Heart left ventricle (tissue), 16 donors: ENCODE data around the gene SLC16A5. TPM values are rescaled to one million over a fixed set of nuclear protein-coding genes. Genes with fewer than 3 reads are reported as not detected.
A peak's percentile ranks its signal among the peaks of the same experiment; 100 is the strongest.

Experiments
- ATAC-seq, 4 donors: fragments of 200-7000 bp; cut with Tn5 transposase; one replicate each; pipeline ENCODE4 v1.9.1; 2020 to 2022; ENCODE audit warnings: moderate library complexity in 4 of 4, mild to moderate bottlenecking in 3 of 4, moderate number of reproducible peaks in 1 of 4
- DNase-seq, 5 donors: peaks; one replicate each; pipeline ENCODE4 v3.0.0-alpha.2; 2020
- H3K27ac ChIP-seq, 12 donors: fragments of 200-600 bp; sonication (generic) in 4 of 12; one replicate each; pipeline versions ENCODE4 v1.5.0 to v1.8.0; 2016 to 2022; ENCODE audit warnings: mild to moderate bottlenecking in 2 of 12
- H3K27me3 ChIP-seq, 9 donors: fragments of 200-600 bp; sonication (generic) in 2 of 9; one replicate each; pipeline versions ENCODE4 v1.5.1 to v1.8.0; 2016 to 2022; ENCODE audit warnings: mild to moderate bottlenecking in 3 of 9
- H3K36me3 ChIP-seq, 9 donors: fragments of 200-600 bp; sonication (generic) in 2 of 9; one replicate each; pipeline versions ENCODE4 v1.5.0 to v1.8.0; 2018 to 2022; ENCODE audit warnings: mild to moderate bottlenecking in 2 of 9
- H3K4me1 ChIP-seq, 12 donors: fragments of 200-600 bp; sonication (generic) in 4 of 12; one replicate each; pipeline versions ENCODE4 v1.5.0 to v1.8.0; 2016 to 2022; ENCODE audit warnings: mild to moderate bottlenecking in 3 of 12
- H3K4me3 ChIP-seq, 12 donors: fragments of 200-600 bp; sonication (generic) in 4 of 12; one replicate each; pipeline versions ENCODE4 v1.5.0 to v1.8.0; 2017 to 2022; ENCODE audit warnings: mild to moderate bottlenecking in 9 of 12, moderate library complexity in 4 of 12
- H3K9me3 ChIP-seq, 12 donors: fragments of 200-600 bp; sonication (generic) in 4 of 12; one replicate each; pipeline versions ENCODE4 v1.5.0 to v1.8.0; 2016 to 2022; ENCODE audit warnings: mild to moderate bottlenecking in 1 of 12
- POLR2A ChIP-seq, 2 donors: fragments of 450-650 bp; IDR thresholded peaks; one replicate each; pipeline ENCODE4 v1.6.1; 2017; ENCODE audit warnings: antibody characterized with exemption in 2 of 2, mild to moderate bottlenecking in 2 of 2, moderate library complexity in 2 of 2
- WGBS, 4 donors: extraction: QIAGEN DNeasy Blood & Tissue Kit in 2 of 4; methylation state at CpG; one replicate each; pipeline versions ENCODE4 v1.1.5 to v1.1.7; 2013 to 2018; 5-methylcytosine and 5-hydroxymethylcytosine counted together
- intact Hi-C, 10 donors: fragments of 100-400 bp; cut with DNase I; formaldehyde crosslinking; loops; one replicate each; pipeline versions ENCODE4 v1.11.1 to v1.14.2; 2022
- polyA plus RNA-seq, 2 donors: library from polyadenylated mRNA; stranded (reverse); fragments of 200-250 nt; gene quantifications; one replicate each; pipeline ENCODE4 v1.2.3, GENCODE V29; 2013
- total RNA-seq, 9 donors: library from RNA; depleted of rRNA in 2 of 9; stranded (reverse); fragments of >200 nt in 2 of 9; fragmentation: NEBNext Ultra II Directional in 3 of 9; extraction: Animal tissue kit (Norgen Biotek cat#: 25700) in 3 of 9; gene quantifications; one replicate each; pipeline versions ENCODE4 v1.1.0 to v1.2.4, GENCODE V29; 2016 to 2023
- TF ChIP-seq, protein P1 (sequence below), 12 donors: fragments of 200-600 bp; sonication (generic) in 4 of 12; IDR thresholded peaks; one replicate each; pipeline versions ENCODE4 v1.5.0 to v1.8.0; 2018 to 2022; ENCODE audit warnings: antibody characterized with exemption in 12 of 12, mild to moderate bottlenecking in 5 of 12
- donor health status: ischemic (EF 13 %, LVEDD 7.1; RV severe dilation, severe dysfunction).
- donor health status: healthy with polysubstance abuse.
- donor health status: DM: no; HTN: yes; CAD: no.
- donor health status: DM: no; HTN: no; CAD: no.
- donor health status: ischemic (EF 25% LVEDD 6.9; RV normal size, moderate dysfunction).
- donor health status: ischemic (EF 25% LVEDD 5.7; RV mildly dilated, moderate dysfunction).
- donor health status: healthy.
- donor health status: DM: yes; HTN: yes; CAD: no.
- donor health status: ischemic (EF 35%, LVEDD 5.7; RV mildly dilated, moderate dysfunction).
- donor health status: nonischemic (EF 11% LVEDD 7.7; RV severe dilation, severe dysfunction).
- donor health status: DM: yes; HTN: yes; CAD: no.
- donor health status: PGD.
- donor health status: ischemic (EF 29% LVEDD 5.4; RV normal size, mild dysfunction).
- donor health status: nonischemic (EF 23%, LVEDD 6.1; RV moderate dilation, normal function).

The SLC16A5 gene
- total and polyA plus RNA-seq, 11 donors = 4.3 to 23.3 (median 10.9) TPM

DNA sequence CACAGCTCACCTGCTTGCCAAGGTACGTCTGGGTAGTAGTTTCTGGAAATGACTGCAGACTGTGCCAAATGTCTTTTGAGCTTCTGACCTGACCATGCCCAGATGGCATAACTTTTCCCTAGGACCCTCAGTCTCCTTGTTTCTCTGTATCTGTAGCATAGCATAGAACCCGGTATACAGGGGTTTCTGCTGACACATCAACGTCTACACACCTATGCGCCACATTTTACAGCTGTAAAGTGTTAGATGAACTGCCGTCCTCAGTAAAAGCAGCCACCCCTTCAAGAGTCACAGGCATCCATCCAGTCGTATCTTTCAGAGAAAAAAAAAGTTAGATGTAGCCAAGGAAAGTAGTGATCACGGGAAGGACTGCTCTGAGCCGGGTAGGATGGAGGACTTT is 23.3 kb upstream of the SLC16A5 start:
- no peaks in the 10 kb centered on the region for H3K27me3 ChIP-seq
- no peak overlapping the region for H3K4me3 ChIP-seq
- peaks cover 0 to 55% (median 51%) of the 10 kb centered on the region in 9 donors for H3K36me3 ChIP-seq
- 86 to 89% (median 86%) methylated on average over 8 of the region's 8 CpGs for WGBS, 4 donors
- H3K9me3 ChIP-seq = no peaks in the 10 kb centered on the region
- intact Hi-C loops = loop anchor here in 6 of 10 donors (5.0 to 10.0 kb wide), 4 partner anchors 38 to 140 kb away; partner anchors contain the start of genes NUP85 (in 3 of the 6) and ARMC7 (in 1 of the 6)
- DNase-seq = no peak
- H3K4me1 ChIP-seq = peaks cover 0 to 16% (median 10%) of the 10 kb centered on the region in 12 donors
- TF ChIP-seq, protein P1, sequence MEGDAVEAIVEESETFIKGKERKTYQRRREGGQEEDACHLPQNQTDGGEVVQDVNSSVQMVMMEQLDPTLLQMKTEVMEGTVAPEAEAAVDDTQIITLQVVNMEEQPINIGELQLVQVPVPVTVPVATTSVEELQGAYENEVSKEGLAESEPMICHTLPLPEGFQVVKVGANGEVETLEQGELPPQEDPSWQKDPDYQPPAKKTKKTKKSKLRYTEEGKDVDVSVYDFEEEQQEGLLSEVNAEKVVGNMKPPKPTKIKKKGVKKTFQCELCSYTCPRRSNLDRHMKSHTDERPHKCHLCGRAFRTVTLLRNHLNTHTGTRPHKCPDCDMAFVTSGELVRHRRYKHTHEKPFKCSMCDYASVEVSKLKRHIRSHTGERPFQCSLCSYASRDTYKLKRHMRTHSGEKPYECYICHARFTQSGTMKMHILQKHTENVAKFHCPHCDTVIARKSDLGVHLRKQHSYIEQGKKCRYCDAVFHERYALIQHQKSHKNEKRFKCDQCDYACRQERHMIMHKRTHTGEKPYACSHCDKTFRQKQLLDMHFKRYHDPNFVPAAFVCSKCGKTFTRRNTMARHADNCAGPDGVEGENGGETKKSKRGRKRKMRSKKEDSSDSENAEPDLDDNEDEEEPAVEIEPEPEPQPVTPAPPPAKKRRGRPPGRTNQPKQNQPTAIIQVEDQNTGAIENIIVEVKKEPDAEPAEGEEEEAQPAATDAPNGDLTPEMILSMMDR (IDR thresholded peaks at IDR 0.05) = no peak
- TF ChIP-seq POLR2A (IDR thresholded peaks at IDR 0.05) = no peak
- no peak overlapping the region for H3K27ac ChIP-seq
- ATAC-seq = no peak

DNA sequence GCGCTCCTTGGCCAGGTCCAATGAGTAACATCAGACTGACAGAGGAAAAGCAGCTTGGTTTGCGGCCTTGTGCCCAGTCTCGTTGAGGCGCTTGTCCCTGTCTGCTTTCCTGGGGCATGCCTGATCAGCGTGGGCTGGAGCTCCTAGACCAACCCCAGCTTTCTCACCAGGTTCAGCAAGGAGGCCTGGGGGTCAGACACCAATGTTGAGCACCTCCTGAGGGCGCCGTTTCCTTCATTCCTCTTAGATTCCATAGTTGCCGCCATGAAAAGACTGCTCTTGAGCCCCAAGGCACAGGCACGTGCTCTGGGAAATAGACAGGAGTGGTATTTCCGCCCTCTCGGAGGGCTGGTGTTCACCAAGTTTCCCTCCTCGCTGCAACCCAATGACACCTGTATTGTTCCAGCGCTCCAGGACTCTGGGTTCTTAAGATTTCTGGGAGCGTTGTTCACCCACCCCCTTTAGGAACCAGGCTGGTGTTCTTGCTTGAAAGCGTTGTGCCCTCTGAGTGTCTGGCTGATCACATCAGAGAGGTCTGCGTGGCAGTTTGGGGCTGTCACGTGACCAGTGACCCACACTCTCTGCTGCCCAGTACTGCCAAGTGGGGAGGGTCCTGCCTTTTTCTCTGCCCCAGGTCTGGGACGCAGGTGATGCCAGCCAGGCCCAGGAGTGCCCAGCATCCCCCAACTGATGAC is 22.7 kb upstream of the SLC16A5 start:
- Histone ChIP-seq H3K4me1 (peaks cover 0 to 12% (median 5%) of the 10 kb centered on the region in 12 donors), H3K4me3 (no peak overlapping the region), H3K27me3 (no peaks in the 10 kb centered on the region), H3K9me3 (no peaks in the 10 kb centered on the region), H3K27ac (no peak overlapping the region), H3K36me3 (peaks cover 0 to 54% (median 49%) of the 10 kb centered on the region in 9 donors)
- ATAC-seq (no peak), DNase-seq (no peak)
- WGBS, 4 donors = 92 to 95% (median 93%) methylated on average over 18 of the region's 18 CpGs
- TF ChIP-seq POLR2A (IDR thresholded peaks at IDR 0.05) = no peak
- TF ChIP-seq, protein P1 (IDR thresholded peaks at IDR 0.05) = no peak
- intact Hi-C loops = loop anchor here in 6 of 10 donors (5.0 to 10.0 kb wide), 4 partner anchors 37 to 140 kb away; partner anchors contain the start of genes NUP85 (in 3 of the 6) and ARMC7 (in 1 of the 6)

DNA sequence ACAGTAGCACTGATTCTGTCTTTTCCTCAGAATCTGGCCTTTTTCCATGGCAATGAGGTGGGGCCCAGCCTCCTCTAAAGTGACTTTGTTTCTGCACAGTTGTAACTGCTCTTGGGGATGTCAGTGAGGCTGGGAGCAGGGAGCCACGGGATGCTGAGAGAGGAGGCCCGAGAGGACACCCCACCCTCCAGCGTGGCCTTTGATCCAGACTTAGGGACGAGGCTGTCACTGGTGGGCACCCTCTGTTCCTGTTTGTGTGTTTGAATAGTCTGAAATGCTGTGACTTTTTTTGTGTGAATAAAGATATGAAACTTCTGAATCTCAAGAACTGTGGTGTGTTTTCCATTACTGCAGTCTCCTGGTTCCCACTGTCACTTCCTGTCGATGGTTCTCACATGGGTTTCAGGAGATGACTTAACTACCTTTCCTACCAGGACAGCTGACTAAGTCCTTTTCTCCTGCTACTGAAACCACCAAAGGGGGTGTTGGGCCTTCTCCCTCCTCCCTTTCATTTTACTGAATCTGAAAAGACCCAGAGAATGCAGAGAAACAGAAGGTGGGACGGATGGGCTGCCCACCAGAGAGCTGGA is 22.1 kb upstream of the SLC16A5 start:
- Histone ChIP-seq H3K36me3 (peaks cover 0 to 47% (median 46%) of the 10 kb centered on the region in 9 donors), H3K27ac (no peak overlapping the region), H3K4me1 (peaks cover 0 to 6% (median 0%) of the 10 kb centered on the region in 12 donors), H3K4me3 (no peak overlapping the region), H3K27me3 (no peaks in the 10 kb centered on the region), H3K9me3 (no peaks in the 10 kb centered on the region)
- intact Hi-C loops = loop anchor here in 3 of 10 donors (10.0 kb wide), 1 partner anchor 139 kb away; the partner anchor contains the start of gene NUP85 (in 3 of the 3)
- ATAC-seq = peak in 1 of 4 donors; percentile 25
- TF ChIP-seq POLR2A (IDR thresholded peaks at IDR 0.05) = no peak
- TF ChIP-seq, protein P1 (IDR thresholded peaks at IDR 0.05) = no peak
- no peak for DNase-seq
- 76 to 80% (median 78%) methylated on average over 6 of the region's 6 CpGs for WGBS, 4 donors

DNA sequence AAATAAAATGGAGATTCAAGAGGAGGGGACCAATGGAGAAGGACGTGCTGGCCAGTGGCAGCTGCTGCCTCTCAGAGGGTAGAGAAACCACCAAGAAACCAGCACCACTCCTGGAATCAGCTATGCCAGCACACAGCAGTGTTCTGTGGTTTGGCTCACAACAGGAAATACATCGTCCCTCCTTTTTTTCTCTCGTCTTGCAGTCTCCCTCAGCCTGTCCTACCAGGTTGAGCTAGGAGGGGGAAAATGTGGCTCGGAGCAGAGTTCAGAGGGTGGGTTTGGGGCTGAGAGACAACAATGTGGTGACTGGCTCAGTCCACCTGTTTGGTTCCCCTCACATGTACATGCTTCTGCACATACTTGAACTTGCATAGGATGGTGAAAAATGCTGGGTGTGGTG is 19.9 kb upstream of the SLC16A5 start:
- no peak for TF ChIP-seq POLR2A (IDR thresholded peaks at IDR 0.05)
- TF ChIP-seq, protein P1 (IDR thresholded peaks at IDR 0.05) = no peak
- WGBS, 4 donors = 74 to 85% (median 83%) methylated on average over 4 of the region's 4 CpGs
- DNase-seq = no peak

More for the DNA sequence above, 19.9 kb upstream of the SLC16A5 start:
- H3K27me3 ChIP-seq = no peaks in the 10 kb centered on the region
- no peak overlapping the region for H3K4me3 ChIP-seq
- no peaks in the 10 kb centered on the region for H3K9me3 ChIP-seq
- intact Hi-C loops = loop anchor here in 3 of 10 donors (10.0 kb wide), 1 partner anchor 137 kb away; the partner anchor contains the start of gene NUP85 (in 3 of the 3)
- peaks cover 0 to 27% (median 25%) of the 10 kb centered on the region in 9 donors for H3K36me3 ChIP-seq
- ATAC-seq = no peak
- H3K4me1 ChIP-seq = peaks cover 0 to 17% (median 6%) of the 10 kb centered on the region in 12 donors
- H3K27ac ChIP-seq = no peak overlapping the region
